Stimulated activated CD8-positive, alpha-beta memory T cell treated with anti-CD3 and anti-CD28 coated beads, Interleukin-4, amount 100 ng/mL, for 4 hours (primary cell): ENCODE data around the gene ITPK1.

Experiments
- DNase-seq, 2 donors: peaks; one replicate each; pipeline ENCODE4 v3.0.0-alpha.2; 2020; ENCODE audit warnings: low read depth in 2 of 2, low spot score in 1 of 2

The ITPK1 gene

GRCh38 chr14:92942136-92942535 is 173.6 kb downstream of the ITPK1 start:
- DNase-seq: no peak

- DNase-seq: no peak
These were observed 174.2 kb downstream of the ITPK1 start for GRCh38 chr14:92941531-92941930.

GRCh38 chr14:92940543-92940942 is 175.2 kb downstream of the ITPK1 start:
- DNase-seq: no peak

GRCh38 chr14:92939699-92940098 is 176.0 kb downstream of the ITPK1 start:
- no peak for DNase-seq

GRCh38 chr14:92938890-92939671 is 176.6 kb downstream of the ITPK1 start:
- DNase-seq: no peak

GRCh38 chr14:92938235-92938875 is 177.4 kb downstream of the ITPK1 start:
- no peak for DNase-seq

- no peak for DNase-seq
These were observed 178.4 kb downstream of the ITPK1 start for GRCh38 chr14:92937051-92937937.

GRCh38 chr14:92936085-92936484 is 179.6 kb downstream of the ITPK1 start:
- DNase-seq: no peak

GRCh38 chr14:92935446-92935845 is 180.3 kb downstream of the ITPK1 start:
- DNase-seq: no peak

- no peak for DNase-seq
These were observed 181.3 kb downstream of the ITPK1 start for GRCh38 chr14:92934196-92935085.

GRCh38 chr14:92933481-92933880 is 182.2 kb downstream of the ITPK1 start:
- DNase-seq: no peak

GRCh38 chr14:92932448-92933395 is 183.0 kb downstream of the ITPK1 start:
- no peak for DNase-seq

GRCh38 chr14:92931681-92932447 is 183.9 kb downstream of the ITPK1 start:
- no peak for DNase-seq

GRCh38 chr14:92930737-92931602 is 184.8 kb downstream of the ITPK1 start:
- DNase-seq: no peak

GRCh38 chr14:92929689-92930608 is 185.8 kb downstream of the ITPK1 start:
- DNase-seq: no peak

GRCh38 chr14:92928961-92929688 is 186.6 kb downstream of the ITPK1 start:
- DNase-seq: no peak
